Activated gamma-delta T cell (primary cell): ENCODE measurements around the gene RBP4.

Experiments
- DNase-seq: peaks from one replicate; lab custom pipeline; 2025; lab: John Stamatoyannopoulos, UW
- total RNA-seq, 2 donors: gene quantifications; one replicate each; lab custom pipeline; 2026; lab: John Stamatoyannopoulos, UW

The RBP4 gene
- total RNA-seq = 0 to 0.13 reads per million in 2 donors

- no peak for DNase-seq
These were observed at the start of gene RBP4 for GRCh38 chr10:93601146-93601773. Gene RBP4 (minus strand): TSS chr10:93601235. CDS start chr10:93601028, 207 bp downstream.

GRCh38 chr10:93639791-93640190, 38.8 kb upstream of the RBP4 start:
- DNase-seq = no peak

GRCh38 chr10:93630625-93631557, 29.9 kb upstream of the RBP4 start:
- no peak for DNase-seq

GRCh38 chr10:93629647-93630305, 28.7 kb upstream of the RBP4 start:
- DNase-seq = no peak

- DNase-seq = no peak
These were observed 27.8 kb upstream of the RBP4 start for GRCh38 chr10:93628858-93629257.

- no peak for DNase-seq
These were observed 21.9 kb upstream of the RBP4 start for GRCh38 chr10:93622942-93623341.

- DNase-seq = no peak
These were observed 19.9 kb upstream of the RBP4 start for GRCh38 chr10:93620925-93621324.

GRCh38 chr10:93615576-93616235, 14.7 kb upstream of the RBP4 start:
- no peak for DNase-seq

GRCh38 chr10:93614101-93614825, 13.2 kb upstream of the RBP4 start:
- no peak for DNase-seq

- DNase-seq = no peak
These were observed 12.1 kb upstream of the RBP4 start for GRCh38 chr10:93613126-93613525.

- DNase-seq = no peak
These were observed 11.3 kb upstream of the RBP4 start, which contains the start of gene PDE6C for GRCh38 chr10:93612311-93612710. Gene PDE6C (plus strand): TSS chr10:93612537. CDS start chr10:93612726, 189 bp downstream.

GRCh38 chr10:93608421-93608820, 7.4 kb upstream of the RBP4 start:
- DNase-seq = no peak

- DNase-seq = no peak
These were observed 3.1 kb upstream of the RBP4 start for GRCh38 chr10:93604146-93604545.

GRCh38 chr10:93603023-93603422, 2.0 kb upstream of the RBP4 start:
- no peak for DNase-seq

GRCh38 chr10:93601774-93602162, 733 bp upstream of the RBP4 start:
- DNase-seq = no peak

GRCh38 chr10:93600446-93601145, 439 bp downstream of the RBP4 start:
- no peak for DNase-seq

GRCh38 chr10:93599778-93600177, 1.3 kb downstream of the RBP4 start:
- DNase-seq = no peak

GRCh38 chr10:93599335-93599734, 1.7 kb downstream of the RBP4 start:
- DNase-seq = no peak

- no peak for DNase-seq
These were observed 2.9 kb downstream of the RBP4 start for GRCh38 chr10:93598157-93598556.

GRCh38 chr10:93597075-93597599, 3.9 kb downstream of the RBP4 start:
- DNase-seq = no peak
